GM18867 (cell line): ENCODE results near the gene PBX1.

Experiments
- ATAC-seq: cut with Tn5 transposase; IDR thresholded peaks from one replicate; pipeline ENCODE4 v1.9.1; 2021; ENCODE audit warnings: mild to moderate bottlenecking, moderate library complexity; ENCODE audit not compliant: unreplicated experiment

The PBX1 gene

GRCh38 chr1:164611754-164612642 is 53.0 kb downstream of the PBX1 start:
- ATAC-seq: no peak

GRCh38 chr1:164613176-164613575 is 54.2 kb downstream of the PBX1 start:
- ATAC-seq: no peak

GRCh38 chr1:164614316-164614715 is 55.3 kb downstream of the PBX1 start:
- ATAC-seq: no peak

GRCh38 chr1:164617377-164618201 is 58.6 kb downstream of the PBX1 start:
- ATAC-seq: no peak

GRCh38 chr1:164618202-164618564 is 59.2 kb downstream of the PBX1 start:
- ATAC-seq: no peak

- no peak for ATAC-seq
Measured at GRCh38 chr1:164619006-164619784, 60.2 kb downstream of the PBX1 start.

- ATAC-seq: no peak
Measured at GRCh38 chr1:164622068-164622845, 63.3 kb downstream of the PBX1 start.

- ATAC-seq: no peak
Measured at GRCh38 chr1:164623805-164624204, 64.8 kb downstream of the PBX1 start.

- ATAC-seq: no peak
Measured at GRCh38 chr1:164624400-164624799, 65.4 kb downstream of the PBX1 start.

GRCh38 chr1:164625004-164625617 is 66.1 kb downstream of the PBX1 start:
- ATAC-seq: no peak

- ATAC-seq: no peak
Measured at GRCh38 chr1:164628772-164629171, 69.8 kb downstream of the PBX1 start.

GRCh38 chr1:164629971-164630370 is 71.0 kb downstream of the PBX1 start:
- no peak for ATAC-seq

- ATAC-seq: peak; percentile 90
Measured at GRCh38 chr1:164630626-164631396, 71.8 kb downstream of the PBX1 start.

GRCh38 chr1:164631751-164632150 is 72.8 kb downstream of the PBX1 start:
- no peak for ATAC-seq

GRCh38 chr1:164633997-164634396 is 75.0 kb downstream of the PBX1 start:
- ATAC-seq: no peak

GRCh38 chr1:164635059-164635802 is 76.2 kb downstream of the PBX1 start:
- no peak for ATAC-seq

GRCh38 chr1:164635803-164636731 is 77.1 kb downstream of the PBX1 start:
- ATAC-seq: no peak
